ENCODE data around the gene ATAD5. TPM values are rescaled to one million over a fixed set of nuclear protein-coding genes. Genes with fewer than 3 reads are reported as not detected.

ATAD5 gene
- total RNA-seq, 1 donor = 10.4 TPM

GRCh38 chr17:30869005-30869404 is 37.2 kb downstream of the ATAD5 start:
- TF ChIP-seq CTCF (IDR thresholded peaks at IDR 0.05; ENCODE audit: insufficient read depth, low read length) = no peak
- no peak for DNase-seq (ENCODE audit: low read depth)

GRCh38 chr17:30886187-30886586 is 54.4 kb downstream of the ATAD5 start:
- no peak overlapping the region for H3K4me3 ChIP-seq (ENCODE audit: low read depth, low read length)
- TF ChIP-seq CTCF (IDR thresholded peaks at IDR 0.05; ENCODE audit: insufficient read depth, low read length) = no peak
- DNase-seq (ENCODE audit: low read depth) = no peak

More at GRCh38 chr17:30869005-30869404, 37.2 kb downstream of the ATAD5 start:
- H3K4me3 ChIP-seq (ENCODE audit: low read depth, low read length) = no peak overlapping the region

- H3K4me3 ChIP-seq (ENCODE audit: low read depth, low read length) = no peak overlapping the region
- no peak for DNase-seq (ENCODE audit: low read depth)
- no peak for TF ChIP-seq CTCF (IDR thresholded peaks at IDR 0.05; ENCODE audit: insufficient read depth, low read length)
Observed at GRCh38 chr17:30894236-30894635, 62.5 kb downstream of the ATAD5 start.

- no peak overlapping the region for H3K4me3 ChIP-seq (ENCODE audit: low read depth, low read length)
- no peak for DNase-seq (ENCODE audit: low read depth)
- TF ChIP-seq CTCF (IDR thresholded peaks at IDR 0.05; ENCODE audit: insufficient read depth, low read length) = no peak
Observed at GRCh38 chr17:30897311-30897710, 65.5 kb downstream of the ATAD5 start.

- DNase-seq (ENCODE audit: low read depth) = no peak
Observed at GRCh38 chr17:30905742-30906100, 74.0 kb downstream of the ATAD5 start.

GRCh38 chr17:30906101-30906911 is 74.5 kb downstream of the ATAD5 start, which contains the start of gene TEFM:
TSS of gene TEFM (minus strand) at chr17:30906238. CDS start at chr17:30906198, 40 bp downstream.
- H3K4me3 ChIP-seq (ENCODE audit: low read depth, low read length) = peak within 1 kb of the TSS; percentile 96
- peak; percentile 93 for DNase-seq (ENCODE audit: low read depth)
- TF ChIP-seq CTCF (IDR thresholded peaks at IDR 0.05; ENCODE audit: insufficient read depth, low read length) = no peak

More at GRCh38 chr17:30905742-30906100, 74.0 kb downstream of the ATAD5 start:
- no peak for TF ChIP-seq CTCF (IDR thresholded peaks at IDR 0.05; ENCODE audit: insufficient read depth, low read length)
- peak overlapping the region; percentile 96 for H3K4me3 ChIP-seq (ENCODE audit: low read depth, low read length)

Data from fibroblast of the aortic adventitia (primary cell).